Stimulated activated CD4-positive, alpha-beta T cell treated with anti-CD3 and anti-CD28 coated beads, TNF-alpha, amount 100 ng/mL, for 1 hour (primary cell): ENCODE results near the gene ADCYAP1.

ENCODE experiments used
- DNase-seq, 3 donors: peaks; one replicate each; pipeline ENCODE4 v3.0.0-alpha.2; 2020; ENCODE audit warnings: low read depth in 3 of 3, low spot score in 1 of 3

ADCYAP1 gene

GRCh38 chr18:959854-960253 is 55.2 kb downstream of the ADCYAP1 start:
- no peak for DNase-seq
